GM10266 (cell line): ENCODE measurements around the gene MRM3.
"Not testable (repeated sequence)": the region's sequence is repeated elsewhere in the genome, so short reads cannot be mapped to it uniquely, and the experiment has no call there.

ENCODE experiments used
- DNase-seq: peaks from one replicate; pipeline ENCODE4 v3.0.0; 2012; ENCODE audit errors: extremely low spot score
- CTCF ChIP-seq: IDR thresholded peaks from 2 replicates; pipeline ENCODE4 v1.5.1; 2012; ENCODE audit warnings: mild to moderate bottlenecking, low read depth; ENCODE audit not compliant: control insufficient read depth, insufficient read depth; ENCODE audit errors: missing control alignments

The MRM3 gene

GRCh38 chr17:767076-767475 is 15.1 kb upstream of the MRM3 start:
- TF ChIP-seq CTCF = no peak
- no peak for DNase-seq

DNA sequence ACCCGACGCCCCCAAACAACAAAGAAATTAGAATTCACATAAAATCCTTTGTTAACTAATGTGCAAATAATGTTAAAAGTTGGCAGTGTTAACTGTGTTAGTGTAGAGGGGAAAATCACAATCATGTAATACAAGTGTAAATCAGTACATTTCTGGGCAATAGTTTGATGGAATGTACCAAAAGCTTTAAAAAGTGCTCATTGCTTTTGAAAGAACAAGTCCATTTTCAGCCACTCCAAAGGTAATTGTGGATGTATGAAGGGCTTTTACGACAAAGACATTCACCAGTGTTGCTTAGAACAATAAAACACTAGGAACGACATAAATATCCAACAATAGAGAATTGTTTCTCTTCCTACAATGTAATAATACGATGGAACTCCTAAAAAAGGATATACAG is 9.1 kb upstream of the MRM3 start:
- no peak for TF ChIP-seq CTCF
- no peak for DNase-seq

DNA sequence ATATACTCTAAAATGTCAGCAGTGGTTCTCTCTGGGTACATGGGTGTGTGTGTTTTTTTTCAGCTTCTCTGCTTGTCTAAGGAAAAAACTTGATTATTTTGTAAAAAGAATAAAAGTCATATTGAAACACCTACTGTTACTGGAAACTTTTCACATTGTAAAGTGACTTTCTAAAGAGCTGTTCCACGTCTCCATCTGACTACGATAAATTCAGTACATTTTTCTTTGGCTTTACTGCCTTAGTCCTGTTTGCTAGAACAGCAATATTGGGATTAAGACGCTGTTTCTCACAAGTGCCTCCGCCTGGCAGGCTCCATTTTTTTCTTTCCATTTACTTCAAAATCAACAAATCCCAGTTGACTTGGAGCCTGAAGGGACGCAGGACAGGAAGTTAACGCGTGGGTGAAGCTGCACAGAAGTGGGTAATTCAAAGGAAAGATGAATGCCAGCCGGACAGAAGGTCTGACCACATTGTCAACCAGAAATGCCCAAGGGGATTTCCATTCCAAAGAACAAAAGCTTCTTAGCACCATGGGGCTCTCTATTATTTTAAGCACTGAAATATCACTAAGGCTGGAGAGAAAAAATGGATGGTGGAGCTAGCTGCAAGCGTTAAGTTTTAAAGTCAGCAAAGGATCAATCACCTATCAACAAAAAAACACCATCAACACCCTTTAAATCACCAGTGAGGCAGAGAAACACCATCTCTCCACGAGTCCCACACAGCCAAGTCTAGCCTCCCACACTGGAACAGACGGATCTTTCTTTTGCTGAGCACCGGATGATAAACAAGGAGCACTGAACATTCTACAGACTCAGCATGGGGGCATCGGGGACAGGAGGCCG is 8.5 kb upstream of the MRM3 start:
- TF ChIP-seq CTCF = no peak
- DNase-seq = no peak

- no peak for TF ChIP-seq CTCF
- DNase-seq = no peak
These were observed 7.9 kb upstream of the MRM3 start for GRCh38 chr17:774313-774584.

DNA sequence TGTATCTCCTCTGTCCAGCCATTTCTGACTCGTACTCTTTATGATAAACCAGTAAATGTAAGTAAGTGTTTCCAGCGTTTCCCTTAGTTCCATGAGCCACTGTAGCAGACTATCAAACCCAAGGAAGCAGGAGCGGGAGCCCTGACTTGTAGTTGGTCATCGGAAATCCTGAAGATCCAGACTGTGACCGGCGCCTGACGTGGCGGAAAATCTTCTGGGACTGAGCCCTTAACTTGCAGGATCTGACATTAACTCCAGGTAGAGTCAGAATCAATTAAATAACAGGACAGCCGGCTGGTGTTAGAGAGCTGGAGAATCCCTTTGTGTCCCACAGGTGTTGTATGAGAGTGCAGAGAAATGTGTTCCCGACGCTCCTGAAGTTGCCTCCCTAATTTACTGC is 4.1 kb upstream of the MRM3 start:
- no peak for DNase-seq
- TF ChIP-seq CTCF = no peak

DNA sequence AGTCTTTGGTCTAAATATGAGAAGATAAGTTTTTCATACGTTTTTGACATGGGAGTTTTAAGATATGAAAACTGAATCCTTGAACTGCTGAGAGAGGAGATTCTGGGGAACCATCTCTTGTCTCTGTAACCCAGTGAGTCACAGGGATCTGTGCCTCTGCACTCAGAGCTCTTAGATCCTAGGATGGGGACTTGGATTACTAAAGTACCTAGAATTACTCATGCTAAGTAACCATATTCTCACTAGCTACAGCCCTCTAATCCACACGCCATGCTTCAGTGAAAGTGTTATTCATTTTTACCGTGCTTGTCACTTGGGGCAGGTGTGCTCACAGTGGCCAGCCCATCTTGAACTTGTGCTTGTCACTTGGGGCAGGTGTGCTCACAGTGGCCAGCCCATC is 2.0 kb downstream of the MRM3 start:
- DNase-seq = no peak
- no peak for TF ChIP-seq CTCF

DNA sequence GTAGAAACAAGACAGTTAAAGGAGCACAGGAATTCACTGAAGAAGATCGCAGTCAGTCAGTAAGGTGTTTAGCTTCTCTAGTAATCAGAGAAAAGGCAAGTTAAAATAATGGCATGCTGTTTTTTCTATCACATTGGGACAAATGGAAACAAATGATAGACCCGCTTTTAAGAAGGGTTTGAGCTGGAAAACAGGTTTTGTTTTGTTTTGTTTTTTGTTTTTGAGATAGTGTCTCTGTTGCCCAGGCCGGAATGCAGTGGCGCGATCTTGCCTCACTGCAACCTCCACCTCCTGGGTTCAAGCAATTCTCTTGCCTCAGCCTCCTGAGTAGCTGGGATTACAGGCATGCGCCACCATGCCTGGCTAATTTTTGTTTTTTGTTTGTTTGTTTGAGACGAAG is 3.7 kb downstream of the MRM3 start:
- DNase-seq = not testable (repeated sequence)
